K562 (cell line): ENCODE data around the gene LRRTM1. TPM values are rescaled to one million over a fixed set of nuclear protein-coding genes. Genes with fewer than 3 reads are reported as not detected.

ENCODE experiments used
- CBX2 ChIP-seq: fragments of 200-600 bp; sonication (generic); IDR thresholded peaks from one replicate; pipeline ENCODE4 v1.6.1; 2012; ENCODE audit warnings: mild to moderate bottlenecking, low read length, inconsistent platforms; ENCODE audit not compliant: insufficient read depth, poor library complexity, severe bottlenecking
- CTBP1 ChIP-seq: fragments of 450-650 bp; IDR thresholded peaks from 2 replicates; pipeline ENCODE4 v1.6.1; 2016; ENCODE audit warnings: borderline replicate concordance
- DDX20 ChIP-seq: fragments of 450-650 bp; IDR thresholded peaks from 2 replicates; pipeline ENCODE4 v1.6.1; 2016; ENCODE audit warnings: missing genetic modification characterization, low read depth, mild to moderate bottlenecking, missing compliant biosample characterization, moderate library complexity
- HBP1 ChIP-seq: fragments of 450-650 bp; formaldehyde crosslinking; IDR thresholded peaks from 2 replicates; pipeline ENCODE4 v1.4.0; 2022; ENCODE audit warnings: missing genetic modification characterization
- HMG20A ChIP-seq: fragments of 450-650 bp; formaldehyde crosslinking; conservative IDR thresholded peaks from 2 replicates; pipeline ENCODE4 v1.4.0; 2020; ENCODE audit warnings: mild to moderate bottlenecking, mixed read lengths
- HSF4 ChIP-seq: fragments of 250-450 bp; sonication (Bioruptor Pico); IDR thresholded peaks from 2 replicates; pipeline ENCODE4 v2.1.2; 2022; ENCODE audit warnings: mild to moderate bottlenecking, moderate library complexity, borderline replicate concordance
- JUND ChIP-seq, 2 experiments: IDR thresholded peaks; 2 replicates in 1 of 2; 3 replicates in 1 of 2; pipeline ENCODE4 v1.6.1; 2011; ENCODE audit warnings: borderline replicate concordance in 2 of 2, low read depth in 2 of 2, low read length in 2 of 2, improper control_type of control experiment in 1 of 2, missing biosample characterization in 1 of 2, missing genetic modification characterization in 1 of 2, missing genetic modification reagents in 1 of 2
- LARP7 ChIP-seq: fragments of 450-650 bp; IDR thresholded peaks from 2 replicates; pipeline ENCODE4 v1.6.1; 2016
- PPARD ChIP-seq: fragments of 250-450 bp; sonication (Bioruptor Pico); IDR thresholded peaks from 2 replicates; pipeline ENCODE4 v1.8.0; 2022; ENCODE audit warnings: inconsistent platforms, mild to moderate bottlenecking, moderate library complexity
- RHOXF2B ChIP-seq: fragments of 250-450 bp; sonication (Bioruptor Pico); conservative IDR thresholded peaks from 2 replicates; pipeline ENCODE4 v1.5.1; 2021
- SMARCA5 ChIP-seq: fragments of 450-650 bp; IDR thresholded peaks from 2 replicates; pipeline ENCODE4 v1.6.1; 2016
- TEAD2 ChIP-seq: fragments of 450-650 bp; IDR thresholded peaks from 2 replicates; pipeline ENCODE4 v1.6.1; 2016; ENCODE audit warnings: missing genetic modification characterization, control low read depth, missing compliant biosample characterization
- ZFP30 ChIP-seq: fragments of 250-450 bp; sonication (Bioruptor Pico); IDR thresholded peaks from 2 replicates; pipeline ENCODE4 v1.8.0; 2022; ENCODE audit warnings: moderate library complexity, mild to moderate bottlenecking, inconsistent platforms, borderline replicate concordance
- ZNF12 ChIP-seq: sonication (generic); formaldehyde crosslinking; IDR thresholded peaks from 2 replicates; pipeline ENCODE4 v1.4.0; 2020; ENCODE audit warnings: mild to moderate bottlenecking, missing genetic modification reagents
- ZNF274 ChIP-seq: IDR thresholded peaks from 2 replicates; pipeline ENCODE4 v1.6.1; 2011; ENCODE audit warnings: low read depth, mild to moderate bottlenecking, low read length, moderate library complexity, borderline replicate concordance
- ZNF668 ChIP-seq: fragments of 250-450 bp; sonication (Bioruptor Pico); IDR thresholded peaks from 2 replicates; pipeline ENCODE4 v1.8.0; 2022; ENCODE audit warnings: mild to moderate bottlenecking, inconsistent platforms
- ZNF699 ChIP-seq: fragments of 250-450 bp; sonication (Bioruptor Pico); IDR thresholded peaks from 2 replicates; pipeline ENCODE4 v1.8.0; 2021; ENCODE audit warnings: mild to moderate bottlenecking, moderate library complexity; ENCODE audit not compliant: insufficient replicate concordance
- polyA plus RNA-seq, 8 experiments: library from polyadenylated mRNA; depleted of rRNA in 4 of 8; stranded (reverse) in 5 of 8; unstranded in 3 of 8; fragments of >200 nt; fragmentation: Nextera tagmentation in 2 of 8; fragmentation: Illumina TruSeq in 1 of 8; extraction: Ambion mirVana in 2 of 8; extraction: Trizol in 1 of 8; gene quantifications; 2 replicates each; pipeline versions ENCODE4 v1.2.1 to v1.2.3, GENCODE V29; 2011 to 2014; ENCODE audit warnings: inconsistent platforms in 1 of 8, missing spikeins in 1 of 8
- total RNA-seq, 7 experiments: library from RNA; depleted of rRNA in 6 of 7; stranded (reverse); fragments of >200 nt in 6 of 7; fragmentation: Illumina TruSeq in 2 of 7; extraction: Trizol in 2 of 7; gene quantifications; 2 replicates each; pipeline versions ENCODE4 v1.2.1 to v1.2.3, GENCODE V29; 2011 to 2021; ENCODE audit warnings: low replicate concordance in 1 of 7
- TF ChIP-seq, protein P1 (sequence below): fragments of 450-650 bp; IDR thresholded peaks from 2 replicates; pipeline ENCODE4 v1.6.1; 2016; ENCODE audit warnings: low read depth, mild to moderate bottlenecking, moderate library complexity
- TF ChIP-seq, protein P2 (sequence below): fragments of 450-650 bp; IDR thresholded peaks from 2 replicates; pipeline ENCODE4 v1.6.1; 2018; ENCODE audit not compliant: partially characterized antibody
- TF ChIP-seq, protein P3 (sequence below): fragments of 450-650 bp; formaldehyde crosslinking; IDR thresholded peaks from 2 replicates; pipeline ENCODE4 v1.4.0; 2020; ENCODE audit warnings: mild to moderate bottlenecking, moderate library complexity

LRRTM1 gene
- total and polyA plus RNA-seq, 9 of the 15 experiments (the other 6 are each of a cell fraction or from before 2014, with no cell fraction given): 0.07 to 0.33 (median 0.11) TPM; not detected in 6

GRCh38 chr2:80312282-80312839 lies 7.8 kb upstream of the LRRTM1 start (continued):
- TF ChIP-seq HSF4: no peak
- TF ChIP-seq, protein P1, sequence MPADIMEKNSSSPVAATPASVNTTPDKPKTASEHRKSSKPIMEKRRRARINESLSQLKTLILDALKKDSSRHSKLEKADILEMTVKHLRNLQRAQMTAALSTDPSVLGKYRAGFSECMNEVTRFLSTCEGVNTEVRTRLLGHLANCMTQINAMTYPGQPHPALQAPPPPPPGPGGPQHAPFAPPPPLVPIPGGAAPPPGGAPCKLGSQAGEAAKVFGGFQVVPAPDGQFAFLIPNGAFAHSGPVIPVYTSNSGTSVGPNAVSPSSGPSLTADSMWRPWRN: no peak
- no peak for TF ChIP-seq TEAD2
- TF ChIP-seq SMARCA5: no peak
- no peak for TF ChIP-seq ZNF12
- TF ChIP-seq, protein P2, sequence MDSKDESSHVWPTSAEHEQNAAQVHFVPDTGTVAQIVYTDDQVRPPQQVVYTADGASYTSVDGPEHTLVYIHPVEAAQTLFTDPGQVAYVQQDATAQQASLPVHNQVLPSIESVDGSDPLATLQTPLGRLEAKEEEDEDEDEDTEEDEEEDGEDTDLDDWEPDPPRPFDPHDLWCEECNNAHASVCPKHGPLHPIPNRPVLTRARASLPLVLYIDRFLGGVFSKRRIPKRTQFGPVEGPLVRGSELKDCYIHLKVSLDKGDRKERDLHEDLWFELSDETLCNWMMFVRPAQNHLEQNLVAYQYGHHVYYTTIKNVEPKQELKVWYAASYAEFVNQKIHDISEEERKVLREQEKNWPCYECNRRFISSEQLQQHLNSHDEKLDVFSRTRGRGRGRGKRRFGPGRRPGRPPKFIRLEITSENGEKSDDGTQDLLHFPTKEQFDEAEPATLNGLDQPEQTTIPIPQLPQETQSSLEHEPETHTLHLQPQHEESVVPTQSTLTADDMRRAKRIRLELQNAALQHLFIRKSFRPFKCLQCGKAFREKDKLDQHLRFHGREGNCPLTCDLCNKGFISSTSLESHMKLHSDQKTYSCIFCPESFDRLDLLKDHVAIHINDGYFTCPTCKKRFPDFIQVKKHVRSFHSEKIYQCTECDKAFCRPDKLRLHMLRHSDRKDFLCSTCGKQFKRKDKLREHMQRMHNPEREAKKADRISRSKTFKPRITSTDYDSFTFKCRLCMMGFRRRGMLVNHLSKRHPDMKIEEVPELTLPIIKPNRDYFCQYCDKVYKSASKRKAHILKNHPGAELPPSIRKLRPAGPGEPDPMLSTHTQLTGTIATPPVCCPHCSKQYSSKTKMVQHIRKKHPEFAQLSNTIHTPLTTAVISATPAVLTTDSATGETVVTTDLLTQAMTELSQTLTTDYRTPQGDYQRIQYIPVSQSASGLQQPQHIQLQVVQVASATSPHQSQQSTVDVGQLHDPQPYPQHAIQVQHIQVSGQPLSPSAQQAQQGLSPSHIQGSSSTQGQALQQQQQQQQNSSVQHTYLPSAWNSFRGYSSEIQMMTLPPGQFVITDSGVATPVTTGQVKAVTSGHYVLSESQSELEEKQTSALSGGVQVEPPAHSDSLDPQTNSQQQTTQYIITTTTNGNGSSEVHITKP: no peak
- TF ChIP-seq RHOXF2B (CRISPR knock-in tag): no peak
- no peak for TF ChIP-seq ZFP30
- peak; percentile 83; the same call in 1 of the 2 replicates for TF ChIP-seq CTBP1
- TF ChIP-seq HBP1 (CRISPR knock-in tag): no peak
- TF ChIP-seq ZNF699 (CRISPR knock-in tag): no peak
- no peak for TF ChIP-seq PPARD (CRISPR knock-in tag)
- TF ChIP-seq HMG20A: no peak
- no peak for TF ChIP-seq CBX2
- no peak for TF ChIP-seq ZNF668 (CRISPR knock-in tag)
- no peak for TF ChIP-seq LARP7
- TF ChIP-seq, protein P3, sequence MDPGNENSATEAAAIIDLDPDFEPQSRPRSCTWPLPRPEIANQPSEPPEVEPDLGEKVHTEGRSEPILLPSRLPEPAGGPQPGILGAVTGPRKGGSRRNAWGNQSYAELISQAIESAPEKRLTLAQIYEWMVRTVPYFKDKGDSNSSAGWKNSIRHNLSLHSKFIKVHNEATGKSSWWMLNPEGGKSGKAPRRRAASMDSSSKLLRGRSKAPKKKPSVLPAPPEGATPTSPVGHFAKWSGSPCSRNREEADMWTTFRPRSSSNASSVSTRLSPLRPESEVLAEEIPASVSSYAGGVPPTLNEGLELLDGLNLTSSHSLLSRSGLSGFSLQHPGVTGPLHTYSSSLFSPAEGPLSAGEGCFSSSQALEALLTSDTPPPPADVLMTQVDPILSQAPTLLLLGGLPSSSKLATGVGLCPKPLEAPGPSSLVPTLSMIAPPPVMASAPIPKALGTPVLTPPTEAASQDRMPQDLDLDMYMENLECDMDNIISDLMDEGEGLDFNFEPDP (CRISPR knock-in tag): no peak
- no peak for TF ChIP-seq ZNF274
- TF ChIP-seq JUND (IDR thresholded peaks at IDR 0.05; ENCODE audit: borderline replicate concordance, low read depth, low read length): peak; percentile 88
- TF ChIP-seq JUND (tag; IDR thresholded peaks at IDR 0.05; ENCODE audit: borderline replicate concordance, low read depth, low read length): peak; percentile 91; the same call in 2 of the 3 replicates
- TF ChIP-seq DDX20: no peak
